HCT116 (cell line): ENCODE results near the gene RPL31. TPM values are rescaled to one million over a fixed set of nuclear protein-coding genes. Genes with fewer than 3 reads are reported as not detected.

ENCODE experiments used
- ATAC-seq: fragments of 200-7000 bp; cut with Tn5 transposase; 2 replicates; pipeline ENCODE4 v1.9.1; 2020; ENCODE audit warnings: mild to moderate bottlenecking, moderate library complexity
- BruUV-seq: library from RNA; stranded (reverse); fragments of 400-500 nt; replicated peaks from 2 replicates; lab custom pipeline; 2021; lab: Mats Ljungman, UMichigan
- CTCF ChIA-PET: fragments of 300-600 bp; sonication (Branson Sonifier 250); formaldehyde crosslinking; loops from one replicate; lab custom pipeline; 2021; ENCODE audit warnings: antibody characterized with exemption; lab: Charles Lee
- POLR2A ChIA-PET: fragments of 300-600, 350-600 bp; sonication (Branson Sonifier 250); formaldehyde crosslinking; loops from one replicate; lab custom pipeline; 2021; ENCODE audit warnings: antibody characterized with exemption; lab: Charles Lee
- RAD21 ChIA-PET, 2 experiments: fragments of 300-600 bp; sonication (Branson Sonifier 250); formaldehyde crosslinking; loops; one replicate each; lab custom pipeline; 2023; ENCODE audit warnings: low total read pairs in 2 of 2; ENCODE audit not compliant: uncharacterized antibody in 2 of 2, unreplicated experiment in 2 of 2, low non-redundant PET in 1 of 2; lab: Charles Lee
- DNase-seq: peaks from one replicate; pipeline ENCODE4 v3.0.0-alpha.2; 2010; ENCODE audit warnings: low read depth, low spot score
- H2AFZ ChIP-seq: fragments of 200-600 bp; shearing (Covaris generic), sonication (generic); 2 replicates; pipeline ENCODE4 v1.6.1; 2017; ENCODE audit warnings: low read depth, mixed run types, mixed read lengths, antibody characterized with exemption, low read length; ENCODE audit not compliant: poor library complexity, severe bottlenecking
- H3K27ac ChIP-seq: 2 replicates; pipeline ENCODE4 v1.5.1; 2012; ENCODE audit warnings: low read depth, low read length
- H3K27me3 ChIP-seq: fragments of 200-600 bp; sonication (generic); 2 replicates; pipeline ENCODE4 v1.6.1; 2016; ENCODE audit warnings: mixed run types, low read length, mixed read lengths; ENCODE audit not compliant: insufficient read depth
- H3K36me3 ChIP-seq, 2 experiments: fragments of 200-500 bp in 1 of 2; fragments of 200-600 bp in 1 of 2; sonication (Bioruptor generic) in 1 of 2; sonication (generic) in 1 of 2; 2 replicates each; pipeline versions ENCODE4 v1.5.1 to v1.6.1; 2014 to 2016; ENCODE audit warnings: low read length in 2 of 2, inconsistent platforms in 1 of 2, mixed read lengths in 1 of 2, mixed run types in 1 of 2; ENCODE audit not compliant: insufficient read depth in 2 of 2, control insufficient read depth in 1 of 2
- H3K4me1 ChIP-seq, 2 experiments: fragments of 200-600 bp in 1 of 2; sonication (generic) in 1 of 2; 2 replicates each; pipeline versions ENCODE4 v1.5.1 to v1.6.1; 2012 to 2017; ENCODE audit warnings: low read length in 2 of 2, inconsistent platforms in 1 of 2, mild to moderate bottlenecking in 1 of 2, mixed read lengths in 1 of 2, mixed run types in 1 of 2, moderate library complexity in 1 of 2; ENCODE audit not compliant: insufficient read depth in 2 of 2, control insufficient read depth in 1 of 2
- H3K4me2 ChIP-seq: fragments of 200-600 bp; sonication (generic); 2 replicates; pipeline ENCODE4 v1.6.1; 2017; ENCODE audit warnings: mixed run types, low read length, mixed read lengths
- H3K4me3 ChIP-seq, 2 experiments: fragments of 200-600 bp in 1 of 2; sonication (generic) in 1 of 2; replicated peaks in 1 of 2; 2 replicates each; pipeline ENCODE4 v1.5.1; 2011 to 2016; ENCODE audit warnings: low read length in 2 of 2, control low read depth in 1 of 2, low read depth in 1 of 2, mild to moderate bottlenecking in 1 of 2, mixed read lengths in 1 of 2, mixed run types in 1 of 2
- H3K79me2 ChIP-seq: fragments of 200-600 bp; sonication (generic); 2 replicates; pipeline ENCODE4 v1.6.1; 2017; ENCODE audit warnings: mild to moderate bottlenecking, mixed run types, low read length, moderate library complexity, mixed read lengths; ENCODE audit not compliant: insufficient read depth
- H3K9ac ChIP-seq: fragments of 200-600 bp; sonication (generic); 2 replicates; pipeline ENCODE4 v1.6.1; 2016; ENCODE audit warnings: low read length, mixed read lengths
- H3K9me2 ChIP-seq: fragments of 200-600 bp; sonication (generic), shearing (Covaris generic); 2 replicates; pipeline ENCODE4 v1.6.1; 2017; ENCODE audit warnings: mixed run types, mild to moderate bottlenecking, moderate library complexity; ENCODE audit not compliant: insufficient read depth
- H3K9me3 ChIP-seq, 2 experiments: fragments of 200-500 bp in 1 of 2; fragments of 200-600 bp in 1 of 2; sonication (Bioruptor generic) in 1 of 2; sonication (generic) in 1 of 2; 2 replicates each; pipeline ENCODE4 v1.6.1; 2014 to 2017; ENCODE audit warnings: low read length in 2 of 2, mixed read lengths in 2 of 2, inconsistent platforms in 1 of 2, low read depth in 1 of 2, mild to moderate bottlenecking in 1 of 2, mixed run types in 1 of 2, moderate library complexity in 1 of 2; ENCODE audit not compliant: control insufficient read depth in 1 of 2, insufficient read depth in 1 of 2
- H4K20me1 ChIP-seq: fragments of 200-600 bp; sonication (generic), shearing (Covaris generic); 2 replicates; pipeline ENCODE4 v1.6.1; 2017; ENCODE audit warnings: mixed run types, mild to moderate bottlenecking, moderate library complexity; ENCODE audit not compliant: insufficient read depth
- EZH2 ChIP-seq: fragments of 200-600 bp; sonication (generic); IDR thresholded peaks from 2 replicates; pipeline ENCODE4 v1.6.1; 2017; ENCODE audit warnings: antibody characterized with exemption, mixed run types
- EZH2phosphoT487 ChIP-seq: fragments of 200-600 bp; IDR thresholded peaks from 2 replicates; pipeline ENCODE4 v1.6.1; 2018; ENCODE audit warnings: antibody characterized with exemption, borderline replicate concordance
- POLR2A ChIP-seq: IDR thresholded peaks from 2 replicates; pipeline ENCODE4 v1.7.0; 2011; ENCODE audit warnings: borderline replicate concordance; ENCODE audit not compliant: insufficient read depth, insufficient read length; ENCODE audit errors: extremely low read depth
- RAD21 ChIP-seq: IDR thresholded peaks from 2 replicates; pipeline ENCODE4 v1.6.1; 2012; ENCODE audit warnings: low read depth, mild to moderate bottlenecking
- SIN3A ChIP-seq: IDR thresholded peaks from 2 replicates; pipeline ENCODE4 v1.6.1; 2012; ENCODE audit warnings: low read depth
- SP1 ChIP-seq: IDR thresholded peaks from 2 replicates; pipeline ENCODE4 v1.6.1; 2012; ENCODE audit warnings: low read depth
- SRF ChIP-seq: IDR thresholded peaks from 2 replicates; pipeline ENCODE4 v1.6.1; 2012; ENCODE audit warnings: low read depth
- ZBTB33 ChIP-seq: IDR thresholded peaks from 2 replicates; pipeline ENCODE4 v1.6.1; 2011; ENCODE audit warnings: mild to moderate bottlenecking, low read length, moderate library complexity; ENCODE audit not compliant: insufficient replicate concordance; ENCODE audit errors: extremely low read depth
- ZFX ChIP-seq: fragments of 450-650 bp; IDR thresholded peaks from 2 replicates; pipeline ENCODE4 v1.6.1; 2017
- intact Hi-C: fragments of 100-400 bp; cut with micrococcal nuclease; formaldehyde crosslinking; loops from 2 replicates; pipeline ENCODE4 v1.10.0; 2022
- total RNA-seq: library from RNA; stranded (reverse); gene quantifications from one replicate; pipeline ENCODE4 v1.2.1, GENCODE V29; 2021; ENCODE audit not compliant: unreplicated experiment
- TF ChIP-seq, protein P1 (sequence below): IDR thresholded peaks from 2 replicates; pipeline ENCODE4 v1.6.1; 2012
- TF ChIP-seq, protein P2 (sequence below): IDR thresholded peaks from 2 replicates; pipeline ENCODE4 v1.6.1; 2012; ENCODE audit warnings: low read depth

RPL31 gene
- total RNA-seq, 1 experiment from 2014 or later, result 1,340 TPM

DNA sequence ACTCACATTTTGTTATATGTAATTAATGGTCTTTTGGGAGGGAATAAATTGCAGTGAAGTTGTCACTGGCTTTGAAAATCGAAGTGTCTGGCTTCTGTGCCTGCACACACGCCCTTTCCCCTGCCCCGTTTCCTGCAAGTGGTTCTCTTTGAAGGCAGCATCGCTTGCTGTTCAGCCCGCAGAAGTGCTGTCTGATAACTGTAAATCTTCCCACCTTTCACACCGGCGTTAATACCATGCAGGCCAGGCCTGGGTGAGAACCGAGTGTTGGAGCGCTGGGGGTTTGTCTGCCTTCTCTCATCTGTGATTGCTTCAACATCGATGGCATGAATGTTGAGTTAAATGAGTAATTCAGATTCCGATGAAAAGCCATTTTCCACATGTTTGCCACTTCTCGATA lies 37.9 kb upstream of the RPL31 start:
- Histone ChIP-seq H3K36me3 (no peaks in the 10 kb centered on the region), H3K27me3 (no peaks in the 10 kb centered on the region), H3K4me3 (no peak overlapping the region), H3K9ac (no peak overlapping the region), H3K4me1 (no peaks in the 10 kb centered on the region), H3K79me2 (no peaks in the 10 kb centered on the region), H4K20me1 (no peaks in the 10 kb centered on the region), H3K9me3 (no peaks in the 10 kb centered on the region), H3K27ac (no peak overlapping the region), H3K4me2 (no peak overlapping the region), H3K9me2 (no peaks in the 10 kb centered on the region), H2AFZ (no peak overlapping the region)
- no peak for TF ChIP-seq SIN3A
- TF ChIP-seq RAD21, result no peak
- no peak for TF ChIP-seq POLR2A
- no peak for TF ChIP-seq SP1
- TF ChIP-seq, protein P1, sequence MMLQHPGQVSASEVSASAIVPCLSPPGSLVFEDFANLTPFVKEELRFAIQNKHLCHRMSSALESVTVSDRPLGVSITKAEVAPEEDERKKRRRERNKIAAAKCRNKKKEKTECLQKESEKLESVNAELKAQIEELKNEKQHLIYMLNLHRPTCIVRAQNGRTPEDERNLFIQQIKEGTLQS, result no peak
- TF ChIP-seq, protein P2, sequence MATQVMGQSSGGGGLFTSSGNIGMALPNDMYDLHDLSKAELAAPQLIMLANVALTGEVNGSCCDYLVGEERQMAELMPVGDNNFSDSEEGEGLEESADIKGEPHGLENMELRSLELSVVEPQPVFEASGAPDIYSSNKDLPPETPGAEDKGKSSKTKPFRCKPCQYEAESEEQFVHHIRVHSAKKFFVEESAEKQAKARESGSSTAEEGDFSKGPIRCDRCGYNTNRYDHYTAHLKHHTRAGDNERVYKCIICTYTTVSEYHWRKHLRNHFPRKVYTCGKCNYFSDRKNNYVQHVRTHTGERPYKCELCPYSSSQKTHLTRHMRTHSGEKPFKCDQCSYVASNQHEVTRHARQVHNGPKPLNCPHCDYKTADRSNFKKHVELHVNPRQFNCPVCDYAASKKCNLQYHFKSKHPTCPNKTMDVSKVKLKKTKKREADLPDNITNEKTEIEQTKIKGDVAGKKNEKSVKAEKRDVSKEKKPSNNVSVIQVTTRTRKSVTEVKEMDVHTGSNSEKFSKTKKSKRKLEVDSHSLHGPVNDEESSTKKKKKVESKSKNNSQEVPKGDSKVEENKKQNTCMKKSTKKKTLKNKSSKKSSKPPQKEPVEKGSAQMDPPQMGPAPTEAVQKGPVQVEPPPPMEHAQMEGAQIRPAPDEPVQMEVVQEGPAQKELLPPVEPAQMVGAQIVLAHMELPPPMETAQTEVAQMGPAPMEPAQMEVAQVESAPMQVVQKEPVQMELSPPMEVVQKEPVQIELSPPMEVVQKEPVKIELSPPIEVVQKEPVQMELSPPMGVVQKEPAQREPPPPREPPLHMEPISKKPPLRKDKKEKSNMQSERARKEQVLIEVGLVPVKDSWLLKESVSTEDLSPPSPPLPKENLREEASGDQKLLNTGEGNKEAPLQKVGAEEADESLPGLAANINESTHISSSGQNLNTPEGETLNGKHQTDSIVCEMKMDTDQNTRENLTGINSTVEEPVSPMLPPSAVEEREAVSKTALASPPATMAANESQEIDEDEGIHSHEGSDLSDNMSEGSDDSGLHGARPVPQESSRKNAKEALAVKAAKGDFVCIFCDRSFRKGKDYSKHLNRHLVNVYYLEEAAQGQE, result no peak
- no peak for TF ChIP-seq SRF
- no peak for TF ChIP-seq EZH2
- TF ChIP-seq EZH2phosphoT487, result no peak
- no peak for TF ChIP-seq ZFX
- TF ChIP-seq ZBTB33, result no peak
- ChIA-PET RAD21 (no interaction called here), CTCF (no interaction called here), POLR2A (no interaction called here)
- DNase-seq (no peak), ATAC-seq (no peak)
- BruUV-seq, result no TSS peak
- intact Hi-C loops, result no loop called here
